Measurements from ENCODE around the gene ADAM8.

Gene ADAM8

GRCh38 chr10:133287832-133288500 is 11.3 kb upstream of the ADAM8 start:
- TF ChIP-seq HDGF (IDR thresholded peaks at IDR 0.05; ENCODE audit: borderline replicate concordance) = no peak
- POLR2A ChIA-PET = no interaction called here
- CTCF ChIA-PET = no interaction called here
- DNase-seq (ENCODE audit: extremely low spot score) = no peak

- TF ChIP-seq ELF4 (IDR thresholded peaks at IDR 0.05) (no peak), SUZ12 (IDR thresholded peaks at IDR 0.05) (no peak), LEF1 (IDR thresholded peaks at IDR 0.05; ENCODE audit: borderline replicate concordance) (no peak), TARDBP (IDR thresholded peaks at IDR 0.05) (no peak), NFRKB (IDR thresholded peaks at IDR 0.05) (no peak), ZNF384 (IDR thresholded peaks at IDR 0.05) (no peak), BHLHE40 (IDR thresholded peaks at IDR 0.05; ENCODE audit: borderline replicate concordance) (no peak), HDGF (IDR thresholded peaks at IDR 0.05; ENCODE audit: borderline replicate concordance) (no peak), PKNOX1 (IDR thresholded peaks at IDR 0.05) (no peak), FOXA1 (IDR thresholded peaks at IDR 0.05) (no peak), CTBP1 (IDR thresholded peaks at IDR 0.05; ENCODE audit: borderline replicate concordance) (no peak), ARNT (IDR thresholded peaks at IDR 0.05) (no peak), FOXM1 (IDR thresholded peaks at IDR 0.05; ENCODE audit: borderline replicate concordance) (no peak)
- CTCF ChIA-PET = no interaction called here
- no peak for DNase-seq (ENCODE audit: extremely low spot score)
- POLR2A ChIA-PET = no interaction called here
Observed at GRCh38 chr10:133286366-133286765, 9.7 kb upstream of the ADAM8 start.

- POLR2A ChIA-PET = no interaction called here
- TF ChIP-seq ZNF384 (IDR thresholded peaks at IDR 0.05) = no peak
- TF ChIP-seq HDGF (IDR thresholded peaks at IDR 0.05; ENCODE audit: borderline replicate concordance) = no peak
- no peak for TF ChIP-seq ELF4 (IDR thresholded peaks at IDR 0.05)
- TF ChIP-seq SP1 (IDR thresholded peaks at IDR 0.05) = no peak
- TF ChIP-seq PKNOX1 (IDR thresholded peaks at IDR 0.05) = no peak
- TF ChIP-seq FOXM1 (IDR thresholded peaks at IDR 0.05; ENCODE audit: borderline replicate concordance) = no peak
- no peak for DNase-seq (ENCODE audit: extremely low spot score)
- CTCF ChIA-PET = no interaction called here
Observed at GRCh38 chr10:133285217-133285616, 8.5 kb upstream of the ADAM8 start.

DNA sequence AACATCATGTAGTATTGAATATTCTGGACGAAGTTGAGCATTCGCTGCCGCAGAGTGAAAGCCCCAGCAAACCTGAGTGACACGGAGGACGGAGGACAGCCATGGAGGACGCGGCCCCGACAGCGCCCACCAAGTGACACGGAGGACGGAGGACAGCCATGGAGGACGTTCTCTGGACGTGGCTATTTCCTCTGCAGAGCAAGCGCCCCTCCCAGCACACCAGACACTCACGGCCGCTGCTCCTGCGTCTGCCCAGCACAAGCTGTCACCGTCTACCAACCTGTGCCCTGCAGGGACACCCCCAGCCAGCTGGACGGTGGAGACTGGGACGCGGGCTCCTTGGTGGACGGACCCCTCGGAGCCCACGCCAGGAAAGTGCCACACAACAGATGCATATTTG is 7.3 kb upstream of the ADAM8 start:
- ChIA-PET POLR2A (no interaction called here), CTCF (no interaction called here)
- TF ChIP-seq L3MBTL2 (conservative IDR thresholded peaks at IDR 0.05) (no peak), BHLHE40 (IDR thresholded peaks at IDR 0.05; ENCODE audit: borderline replicate concordance) (no peak), PKNOX1 (IDR thresholded peaks at IDR 0.05) (no peak), SUZ12 (IDR thresholded peaks at IDR 0.05) (no peak), TARDBP (IDR thresholded peaks at IDR 0.05) (no peak), ELF4 (IDR thresholded peaks at IDR 0.05) (no peak), LEF1 (IDR thresholded peaks at IDR 0.05; ENCODE audit: borderline replicate concordance) (no peak), FOXK2 (IDR thresholded peaks at IDR 0.05) (no peak)
- no peak for DNase-seq (ENCODE audit: extremely low spot score)

GRCh38 chr10:133282846-133283390 is 6.2 kb upstream of the ADAM8 start:
- DNase-seq (ENCODE audit: extremely low spot score) = no peak
- TF ChIP-seq SUZ12 (IDR thresholded peaks at IDR 0.05) (no peak), FOXM1 (IDR thresholded peaks at IDR 0.05; ENCODE audit: borderline replicate concordance) (no peak), CTBP1 (IDR thresholded peaks at IDR 0.05; ENCODE audit: borderline replicate concordance) (no peak), FOXA1 (IDR thresholded peaks at IDR 0.05) (no peak), BHLHE40 (IDR thresholded peaks at IDR 0.05; ENCODE audit: borderline replicate concordance) (no peak)
- CTCF ChIA-PET = no interaction called here
- POLR2A ChIA-PET = no interaction called here

GRCh38 chr10:133281628-133282372 is 5.1 kb upstream of the ADAM8 start:
- POLR2A ChIA-PET = no interaction called here
- DNase-seq (ENCODE audit: extremely low spot score) = no peak
- TF ChIP-seq BHLHE40 (IDR thresholded peaks at IDR 0.05; ENCODE audit: borderline replicate concordance) (no peak), FOXK2 (IDR thresholded peaks at IDR 0.05) (no peak), FOXA1 (IDR thresholded peaks at IDR 0.05) (no peak), LEF1 (IDR thresholded peaks at IDR 0.05; ENCODE audit: borderline replicate concordance) (no peak)
- CTCF ChIA-PET = no interaction called here

GRCh38 chr10:133281084-133281483 is 4.4 kb upstream of the ADAM8 start:
- ChIA-PET POLR2A (no interaction called here), CTCF (no interaction called here)
- no peak for DNase-seq (ENCODE audit: extremely low spot score)
- TF ChIP-seq PKNOX1 (IDR thresholded peaks at IDR 0.05) (no peak), ARNT (IDR thresholded peaks at IDR 0.05) (no peak), CTBP1 (IDR thresholded peaks at IDR 0.05; ENCODE audit: borderline replicate concordance) (no peak), FOXK2 (IDR thresholded peaks at IDR 0.05) (no peak), ELF4 (IDR thresholded peaks at IDR 0.05) (no peak), ZNF384 (IDR thresholded peaks at IDR 0.05) (no peak), BHLHE40 (IDR thresholded peaks at IDR 0.05; ENCODE audit: borderline replicate concordance) (no peak), L3MBTL2 (conservative IDR thresholded peaks at IDR 0.05) (no peak), SUZ12 (IDR thresholded peaks at IDR 0.05) (no peak), TARDBP (IDR thresholded peaks at IDR 0.05) (no peak), NFRKB (IDR thresholded peaks at IDR 0.05) (no peak), LEF1 (IDR thresholded peaks at IDR 0.05; ENCODE audit: borderline replicate concordance) (no peak), HDGF (IDR thresholded peaks at IDR 0.05; ENCODE audit: borderline replicate concordance) (no peak), FOXA1 (IDR thresholded peaks at IDR 0.05) (no peak), SP1 (IDR thresholded peaks at IDR 0.05) (no peak), FOXM1 (IDR thresholded peaks at IDR 0.05; ENCODE audit: borderline replicate concordance) (no peak)
